ENCODE measurements around the gene ADCYAP1R1. TPM values are rescaled to one million over a fixed set of nuclear protein-coding genes. Genes with fewer than 3 reads are reported as not detected.

Gene ADCYAP1R1
- total and polyA plus RNA-seq, 2 of the 8 experiments (the other 6 are each of a cell fraction or from before 2014, with no cell fraction given) = 14.4 to 14.6 TPM

GRCh38 chr7:31102151-31102972 lies 50.3 kb downstream of the ADCYAP1R1 start (continued):
- TF ChIP-seq SIX5 (IDR thresholded peaks at IDR 0.05; ENCODE audit: low read depth, low read length) = no peak
- TF ChIP-seq EZH2 (IDR thresholded peaks at IDR 0.05; ENCODE audit: low read depth, low read length, severe bottlenecking) = no peak
- TF ChIP-seq FOSL1 (IDR thresholded peaks at IDR 0.05; ENCODE audit: insufficient read depth, low read depth, low read length) = no peak
